Right cardiac atrium (tissue), 5 donors: ENCODE measurements around the gene PLCZ1. TPM values are rescaled to one million over a fixed set of nuclear protein-coding genes. Genes with fewer than 3 reads are reported as not detected.
"Not testable (repeated sequence)": the region's sequence is repeated elsewhere in the genome, so short reads cannot be mapped to it uniquely, and the experiment has no call there.

ENCODE experiments used
- ATAC-seq, 2 donors: fragments of 200-7000 bp; cut with Tn5 transposase; one replicate each; pipeline versions ENCODE4 v1.8.0 to v1.9.1; 2020; ENCODE audit warnings: moderate library complexity in 2 of 2, mild to moderate bottlenecking in 1 of 2
- DNase-seq, 3 donors: peaks; one replicate each; pipeline ENCODE4 v3.0.0-alpha.2; 2020
- H3K27ac ChIP-seq: one replicate; pipeline ENCODE4 v1.5.1; 2013; ENCODE audit warnings: mild to moderate bottlenecking, low read length, control low read depth, moderate library complexity
- H3K27me3 ChIP-seq: one replicate; pipeline ENCODE4 v1.6.1; 2013; ENCODE audit not compliant: control insufficient read depth, insufficient read depth
- H3K4me1 ChIP-seq: one replicate; pipeline ENCODE4 v1.6.1; 2013; ENCODE audit warnings: low read length; ENCODE audit not compliant: control insufficient read depth, insufficient read depth
- H3K4me3 ChIP-seq: one replicate; pipeline ENCODE4 v1.5.1; 2013; ENCODE audit warnings: low read length, control low read depth
- H3K9me3 ChIP-seq: one replicate; pipeline ENCODE4 v1.6.1; 2013; ENCODE audit warnings: low read length; ENCODE audit not compliant: control insufficient read depth
- WGBS: extraction: QIAGEN DNeasy Blood & Tissue Kit; methylation state at CpG from one replicate; pipeline ENCODE4 v1.1.7; 2013; 5-methylcytosine and 5-hydroxymethylcytosine counted together
- intact Hi-C, 4 donors: fragments of 100-400 bp; cut with DNase I; formaldehyde crosslinking; loops; one replicate each; pipeline versions ENCODE4 v1.11.0 to v1.14.0; 2022 to 2023
- polyA plus RNA-seq: library from polyadenylated mRNA; stranded (reverse); fragments of 200-250 nt; gene quantifications from one replicate; pipeline ENCODE4 v1.2.3, GENCODE V29; 2013
- total RNA-seq, 4 donors: library from RNA; stranded (reverse); fragmentation: NEBNext Ultra II Directional; extraction: Animal tissue kit (Norgen Biotek cat#: 25700); gene quantifications; one replicate each; pipeline ENCODE4 v1.2.1, GENCODE V29; 2021
- donor health status: healthy with polysubstance abuse.
- donor health status: DM: no; HTN: yes; CAD: no.
- donor health status: DM: no; HTN: no; CAD: no.
- donor health status: DM: no; HTN: yes; CAD: no; lungs with severe emphysema.
- donor health status: DM: yes; HTN: yes; CAD: no.

Gene PLCZ1
- total and polyA plus RNA-seq, 5 donors: 0.34 to 1.3 (median 0.72) TPM; not detected in 1

DNA sequence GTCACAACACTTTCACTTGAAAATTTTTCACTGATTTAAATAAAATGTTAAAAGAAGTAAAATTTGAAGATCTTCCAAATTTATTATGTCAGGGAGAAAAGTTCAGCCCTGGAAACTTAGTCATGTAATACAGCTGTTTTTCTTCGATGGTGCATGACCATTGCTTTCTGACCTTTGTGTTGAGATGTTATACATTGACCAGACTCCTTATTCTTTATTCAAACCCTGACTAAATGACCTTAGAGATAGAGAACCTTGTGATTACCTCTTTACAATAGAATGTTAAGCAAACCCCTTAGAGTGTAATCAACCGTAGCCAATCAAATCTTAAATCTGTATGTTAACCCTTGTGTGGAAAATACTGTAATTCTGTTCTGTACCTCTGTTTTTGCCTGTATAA lies 34.5 kb downstream of the PLCZ1 start:
- ATAC-seq: no peak
- intact Hi-C loops: no loop called here
- DNase-seq: no peak
- 49% methylated on average over 2 of the region's 2 CpGs for WGBS
- no peak overlapping the region for H3K4me3 ChIP-seq
- H3K4me1 ChIP-seq: no peaks in the 10 kb centered on the region
- no peak overlapping the region for H3K27ac ChIP-seq
- H3K27me3 ChIP-seq: no peaks in the 10 kb centered on the region
- no peaks in the 10 kb centered on the region for H3K9me3 ChIP-seq

DNA sequence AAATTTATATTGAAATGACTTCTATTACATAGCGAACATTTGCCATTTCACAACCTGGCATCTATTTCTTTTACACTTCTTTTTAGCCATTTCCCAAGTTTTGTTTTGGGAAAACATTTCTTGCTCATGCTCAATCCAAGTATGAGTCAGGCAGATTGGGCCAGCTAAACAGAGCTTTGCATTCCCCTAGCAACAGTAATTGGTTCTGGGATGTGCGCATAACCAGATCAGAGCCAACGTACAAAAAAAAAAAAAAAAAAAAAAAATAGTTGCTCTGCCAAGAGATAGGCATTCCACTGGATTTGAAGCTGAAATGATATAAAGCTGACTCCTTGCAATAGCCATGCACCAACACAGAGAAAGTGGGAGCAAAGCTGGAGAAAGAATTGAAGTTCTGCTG lies 37.5 kb downstream of the PLCZ1 start:
- no peak overlapping the region for H3K4me3 ChIP-seq
- H3K27ac ChIP-seq: no peak overlapping the region
- ATAC-seq (peak; percentile 96 to 97), DNase-seq (peak in 1 of 3 donors; percentile 29)
- intact Hi-C loops: no loop called here
- H3K4me1 ChIP-seq: no peaks in the 10 kb centered on the region
- H3K27me3 ChIP-seq: no peaks in the 10 kb centered on the region
- H3K9me3 ChIP-seq: no peaks in the 10 kb centered on the region
- WGBS: 43% methylated on average over 3 of the region's 3 CpGs

DNA sequence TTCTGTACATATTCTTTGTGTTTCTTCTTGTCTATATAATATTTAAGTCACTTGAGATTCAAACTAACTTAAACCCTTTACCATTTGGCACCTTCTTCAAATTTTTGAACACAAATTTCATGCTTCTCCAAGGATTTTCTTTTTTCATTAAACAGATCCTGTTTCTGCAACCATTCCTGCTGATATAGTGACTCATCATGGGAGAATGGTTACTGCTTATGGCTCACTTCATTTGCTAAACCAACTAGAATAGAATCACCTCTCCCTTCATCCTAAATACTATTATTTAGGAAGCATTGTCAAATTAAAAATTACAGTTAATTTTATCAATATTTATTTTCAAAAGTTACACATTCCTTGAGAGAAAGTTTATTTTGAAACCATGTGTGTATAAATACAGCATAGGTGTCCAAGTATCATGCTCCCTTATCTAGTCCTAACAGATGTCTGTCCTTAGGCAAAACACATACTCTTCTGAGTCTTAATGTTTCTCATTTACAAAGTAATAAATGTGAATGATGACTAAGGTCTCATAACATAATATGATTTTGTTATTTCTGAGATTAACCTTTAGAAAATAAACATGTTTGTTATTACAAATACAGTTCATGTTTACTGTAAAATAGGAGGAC lies 40.7 kb downstream of the PLCZ1 start:
- DNase-seq (no peak), ATAC-seq (no peak)
- Histone ChIP-seq H3K9me3 (no peaks in the 10 kb centered on the region), H3K27me3 (no peaks in the 10 kb centered on the region), H3K4me3 (no peak overlapping the region), H3K4me1 (no peaks in the 10 kb centered on the region), H3K27ac (no peak overlapping the region)
- intact Hi-C loops: no loop called here

DNA sequence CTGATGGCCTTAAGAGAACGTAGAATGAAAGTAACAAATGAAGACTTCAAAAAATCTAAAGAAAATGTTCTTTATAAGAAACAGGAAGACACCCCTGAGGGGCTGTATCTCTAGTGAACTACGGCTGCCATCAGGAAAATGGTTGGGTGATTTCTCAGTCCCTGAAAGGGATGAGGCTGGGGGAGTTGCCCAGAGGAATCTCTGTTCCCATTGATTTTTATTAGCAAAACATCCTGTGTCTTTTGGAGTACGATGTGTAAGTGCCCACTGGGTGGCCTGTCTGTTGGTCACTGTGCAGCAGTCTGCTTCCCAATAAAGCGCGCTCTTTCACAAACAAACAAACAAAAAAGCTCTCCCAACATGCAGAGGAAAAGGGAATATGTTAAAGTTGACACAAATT lies 43.8 kb downstream of the PLCZ1 start:
- ATAC-seq, intact Hi-C loops, H3K27ac ChIP-seq, H3K4me3 ChIP-seq, H3K27me3 ChIP-seq, DNase-seq, H3K9me3 ChIP-seq, H3K4me1 ChIP-seq: not testable (repeated sequence)
- 84% methylated on average over 5 of the region's 5 CpGs for WGBS

DNA sequence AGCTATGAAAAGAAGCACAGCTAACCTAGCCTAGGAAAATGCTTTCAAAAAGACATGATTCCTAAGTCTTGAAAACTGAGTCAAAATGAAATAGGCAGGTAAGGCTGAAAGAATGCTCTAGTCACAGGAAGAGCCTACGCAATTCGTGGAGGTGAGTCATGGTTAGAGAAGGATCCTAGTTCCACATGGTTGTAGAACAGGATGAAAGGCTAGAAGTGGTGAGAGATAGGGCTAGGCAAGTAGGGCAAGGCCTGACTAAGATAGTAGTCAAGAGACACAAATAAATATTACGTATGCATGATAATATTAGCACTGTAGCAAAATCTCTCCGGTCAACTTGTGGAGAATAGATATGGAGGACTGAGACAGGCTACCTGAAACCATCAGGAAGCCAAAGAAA lies 47.2 kb downstream of the PLCZ1 start:
- no peak overlapping the region for H3K4me3 ChIP-seq
- no peaks in the 10 kb centered on the region for H3K9me3 ChIP-seq
- no peaks in the 10 kb centered on the region for H3K27me3 ChIP-seq
- ATAC-seq: peak; percentile 81 to 90
- 68% methylated on average over 4 of the region's 4 CpGs for WGBS
- H3K4me1 ChIP-seq: no peaks in the 10 kb centered on the region
- intact Hi-C loops: no loop called here
- DNase-seq: no peak
- H3K27ac ChIP-seq: no peak overlapping the region

DNA sequence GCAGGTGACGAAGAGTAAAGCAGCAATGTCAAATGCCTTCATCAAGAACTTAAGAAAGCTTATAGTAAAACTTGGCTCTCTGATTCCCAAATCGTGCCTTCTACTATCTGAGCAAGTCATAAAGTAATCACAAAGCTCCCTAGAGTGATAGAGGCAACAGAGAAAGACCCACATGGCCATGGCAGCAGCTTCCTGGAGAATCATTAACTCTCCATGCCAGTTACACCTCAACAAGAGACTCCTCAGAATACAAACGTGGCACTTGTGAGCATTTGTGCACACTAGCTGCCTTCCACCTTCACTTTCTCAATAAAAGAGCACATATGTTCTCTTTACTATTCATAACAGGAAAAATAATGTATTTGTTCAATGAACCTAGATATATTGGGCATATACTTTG lies 48.0 kb downstream of the PLCZ1 start:
- ATAC-seq (no peak), DNase-seq (no peak)
- H3K27me3 ChIP-seq: no peaks in the 10 kb centered on the region
- no peaks in the 10 kb centered on the region for H3K4me1 ChIP-seq
- H3K4me3 ChIP-seq: no peak overlapping the region
- intact Hi-C loops: no loop called here
- H3K9me3 ChIP-seq: no peaks in the 10 kb centered on the region
- 68% methylated on average over 3 of the region's 3 CpGs for WGBS
- H3K27ac ChIP-seq: no peak overlapping the region

DNA sequence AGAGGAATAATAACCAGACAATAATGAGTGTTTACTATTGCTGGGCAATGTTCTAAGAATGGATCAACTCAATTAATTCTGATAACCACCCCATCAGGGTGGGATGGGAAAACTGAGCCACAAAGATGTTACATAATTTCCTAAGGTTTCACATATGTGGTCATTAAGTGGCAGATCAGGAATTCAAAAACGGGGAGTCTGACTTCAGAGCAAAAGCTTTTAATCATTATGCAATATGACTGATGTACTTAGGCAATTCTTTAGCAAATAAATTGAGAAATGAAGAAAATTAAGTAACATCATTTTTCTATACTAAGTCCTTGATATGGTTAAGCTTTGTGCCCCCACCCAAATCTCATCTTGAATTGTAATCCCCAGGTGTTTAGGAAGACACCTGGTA lies 53.4 kb downstream of the PLCZ1 start:
- Histone ChIP-seq H3K4me1 (no peaks in the 10 kb centered on the region), H3K9me3 (no peaks in the 10 kb centered on the region), H3K27ac (no peak overlapping the region), H3K27me3 (no peaks in the 10 kb centered on the region), H3K4me3 (no peak overlapping the region)
- ATAC-seq (no peak), DNase-seq (no peak)
- 54% methylated on average over 1 of the region's 1 CpG for WGBS
- intact Hi-C loops: no loop called here

DNA sequence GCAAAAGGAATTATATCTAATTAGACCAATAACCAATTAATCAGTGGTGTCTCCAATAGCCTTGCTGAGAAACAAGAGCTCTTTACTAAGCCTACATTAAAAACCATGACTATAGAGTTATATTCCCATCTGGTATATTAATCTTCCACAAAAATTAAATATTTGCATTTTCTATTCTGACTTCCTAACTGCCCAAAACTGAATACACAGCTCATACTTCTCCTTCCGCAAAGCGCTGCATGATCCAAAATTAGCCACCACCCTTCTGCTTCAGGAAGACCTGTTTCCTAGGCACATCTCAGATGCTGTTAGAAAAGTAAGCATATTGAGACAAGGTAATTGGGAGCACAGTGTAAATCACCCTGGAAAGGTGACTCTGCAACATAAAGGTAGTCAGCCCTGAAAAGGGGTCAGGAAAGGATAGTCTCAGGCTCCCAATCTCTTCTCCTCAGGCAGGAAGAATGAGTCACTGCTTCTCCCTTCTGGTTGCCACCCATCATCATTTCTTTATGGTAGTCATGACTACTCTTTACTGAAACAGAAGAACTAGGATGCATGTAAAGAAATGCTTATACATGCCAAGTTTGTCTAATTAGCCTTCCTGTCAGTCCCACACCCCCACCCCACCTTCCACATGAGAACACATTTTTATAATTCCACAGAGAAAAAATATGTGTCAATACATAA lies 54.3 kb downstream of the PLCZ1 start:
- no peak for DNase-seq
- H3K4me1 ChIP-seq: no peaks in the 10 kb centered on the region
- no peaks in the 10 kb centered on the region for H3K27me3 ChIP-seq
- H3K9me3 ChIP-seq: no peaks in the 10 kb centered on the region
- H3K27ac ChIP-seq: no peak overlapping the region
- ATAC-seq: no peak
- intact Hi-C loops: no loop called here
- H3K4me3 ChIP-seq: no peak overlapping the region
- WGBS: 90% methylated on average over 2 of the region's 2 CpGs

DNA sequence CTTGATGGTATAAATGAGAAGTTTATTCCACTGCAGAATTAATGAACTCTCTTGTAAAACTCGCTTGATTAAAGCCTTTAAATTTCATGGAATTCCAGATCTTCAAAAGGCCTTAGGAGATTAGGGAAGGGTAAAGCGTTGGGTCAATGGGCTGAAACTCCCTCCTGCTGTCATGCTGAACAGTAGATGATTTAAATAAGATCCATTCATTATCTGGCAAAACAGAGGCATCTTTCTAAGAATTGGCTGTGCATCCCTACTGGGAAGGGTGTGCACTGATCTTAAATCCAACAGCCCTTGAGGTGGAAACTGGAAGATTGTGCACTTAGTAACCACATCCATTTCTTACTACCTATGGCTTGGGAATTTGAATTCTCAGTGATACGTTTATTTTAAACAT lies 56.0 kb downstream of the PLCZ1 start:
- 70% methylated on average over 3 of the region's 3 CpGs for WGBS
- no peak for ATAC-seq
- intact Hi-C loops: no loop called here
- no peaks in the 10 kb centered on the region for H3K27me3 ChIP-seq
- no peak overlapping the region for H3K27ac ChIP-seq
- no peaks in the 10 kb centered on the region for H3K4me1 ChIP-seq
- no peak for DNase-seq
- H3K4me3 ChIP-seq: no peak overlapping the region
- H3K9me3 ChIP-seq: no peaks in the 10 kb centered on the region

DNA sequence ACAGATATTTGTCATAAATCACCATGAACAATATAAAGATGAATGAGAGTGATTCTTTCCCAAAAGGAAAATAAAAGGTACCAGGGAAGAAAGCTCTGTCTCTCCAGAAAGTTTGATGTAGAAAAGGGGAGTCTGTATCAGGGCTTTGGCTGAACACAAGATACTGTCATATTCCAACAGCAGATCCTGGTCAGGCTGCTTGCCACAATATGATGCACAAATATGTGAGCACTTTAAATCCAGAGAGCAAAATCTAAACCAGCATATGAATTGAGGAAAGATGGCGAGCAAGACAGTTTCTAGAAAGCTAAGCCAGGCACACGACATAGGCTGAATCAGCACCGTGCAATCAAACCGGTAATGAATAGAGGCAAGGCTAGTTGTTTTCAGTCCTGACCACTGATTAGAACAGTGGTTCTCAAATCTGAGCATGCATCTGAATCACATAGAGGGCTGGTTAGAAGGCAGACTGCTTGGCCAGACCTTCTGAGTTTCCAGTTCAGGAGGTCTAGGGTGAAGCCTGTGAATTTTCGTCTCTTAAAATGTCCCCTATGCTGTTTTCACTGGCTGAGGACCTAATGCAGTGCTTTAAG lies 60.7 kb downstream of the PLCZ1 start:
- intact Hi-C loops: no loop called here
- WGBS: 53% methylated on average over 5 of the region's 5 CpGs
- no peaks in the 10 kb centered on the region for H3K27me3 ChIP-seq
- no peak overlapping the region for H3K27ac ChIP-seq
- H3K4me3 ChIP-seq: no peak overlapping the region
- no peaks in the 10 kb centered on the region for H3K9me3 ChIP-seq
- no peaks in the 10 kb centered on the region for H3K4me1 ChIP-seq
- DNase-seq: no peak
- no peak for ATAC-seq

DNA sequence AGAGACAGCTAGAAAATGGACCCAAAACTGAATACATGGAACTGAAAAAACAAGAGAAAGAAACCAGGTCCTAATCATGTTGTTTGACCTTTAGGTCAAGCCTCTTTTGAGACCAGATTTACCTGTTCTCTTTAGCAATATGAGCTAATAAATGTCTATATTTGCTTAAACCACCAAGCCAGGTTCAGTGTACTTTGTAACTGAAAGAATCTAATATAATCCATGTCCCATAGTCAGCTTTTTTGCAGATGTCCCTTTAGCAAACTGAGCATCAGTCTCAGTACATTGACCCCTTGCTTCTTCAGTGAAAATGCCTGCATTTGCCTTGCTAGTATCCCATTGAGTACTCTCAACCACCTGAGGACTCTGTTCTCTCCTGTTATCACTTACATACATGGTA lies 61.7 kb downstream of the PLCZ1 start:
- intact Hi-C loops: no loop called here
- Histone ChIP-seq H3K4me1 (no peaks in the 10 kb centered on the region), H3K27ac (no peak overlapping the region), H3K27me3 (no peaks in the 10 kb centered on the region), H3K9me3 (no peaks in the 10 kb centered on the region), H3K4me3 (no peak overlapping the region)
- no peak for ATAC-seq
- no peak for DNase-seq
